Neural crest cell (in vitro differentiated cells): ENCODE data around the gene ANKRD9. TPM values are rescaled to one million over a fixed set of nuclear protein-coding genes. Genes with fewer than 3 reads are reported as not detected.
A peak's percentile ranks its signal among the peaks of the same experiment; 100 is the strongest.

Experiments used
- DNase-seq: peaks from one replicate; pipeline ENCODE4 v3.0.0; 2021; ENCODE audit warnings: low read depth, mixed read lengths, low spot score
- H3K27ac Mint-ChIP-seq: one replicate; pipeline ENCODE4 v1.8.0; 2021; ENCODE audit warnings: mild to moderate bottlenecking, mixed read lengths; ENCODE audit not compliant: unreplicated experiment
- H3K27me3 Mint-ChIP-seq: 2 replicates; pipeline ENCODE4 v1.8.0; 2021; ENCODE audit warnings: low read depth, mild to moderate bottlenecking, mixed read lengths
- H3K36me3 Mint-ChIP-seq: 2 replicates; pipeline ENCODE4 v1.8.0; 2021; ENCODE audit warnings: low read depth, mild to moderate bottlenecking, mixed read lengths
- H3K4me1 Mint-ChIP-seq: 2 replicates; pipeline ENCODE4 v1.8.0; 2021; ENCODE audit warnings: mixed read lengths
- H3K4me3 Mint-ChIP-seq: one replicate; pipeline ENCODE4 v1.8.0; 2021; ENCODE audit warnings: mild to moderate bottlenecking, mixed read lengths
- H3K9me3 Mint-ChIP-seq: 2 replicates; pipeline ENCODE4 v1.8.0; 2021; ENCODE audit warnings: mixed read lengths
- microRNA-seq: library from miRNA; unstranded; fragments of <30 nt; microRNA quantifications from one replicate; pipeline ENCODE4, GENCODE V29; 2020
- total RNA-seq: library from RNA; stranded (reverse); gene quantifications from 2 replicates; pipeline ENCODE4 v1.2.1, GENCODE V29; 2021
- TF ChIP-seq, protein P1 (sequence below): fragments of 200-600 bp; sonication (generic); conservative IDR thresholded peaks from 2 replicates; pipeline ENCODE4 v1.5.0; 2021; ENCODE audit warnings: antibody characterized with exemption, mild to moderate bottlenecking

The ANKRD9 gene
- total RNA-seq, 1 donor from 2014 or later = 40.0 TPM

DNA sequence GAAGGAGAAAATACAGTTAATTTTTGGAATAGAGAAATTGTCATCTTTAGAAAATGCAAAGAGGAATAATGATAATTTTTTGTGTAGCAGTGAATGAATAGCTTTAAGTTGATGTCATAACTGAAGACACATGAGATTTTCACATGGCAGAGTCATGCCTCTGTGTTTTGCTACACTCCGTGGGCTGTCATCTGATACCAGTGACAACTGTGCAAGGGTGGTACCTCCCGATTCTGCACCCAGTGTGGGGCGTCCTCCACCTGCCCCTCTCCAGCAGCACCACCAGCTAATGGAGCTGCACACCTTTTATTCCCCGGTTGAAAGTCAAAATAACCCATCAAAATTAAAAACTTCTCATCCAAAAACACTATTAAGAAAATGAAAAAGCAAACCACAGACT, 47.2 kb downstream of the ANKRD9 start:
- H3K4me1 Mint-ChIP-seq = no peaks in the 10 kb centered on the region
- H3K36me3 Mint-ChIP-seq = peaks cover 21% of the 10 kb centered on the region
- TF ChIP-seq, protein P1, sequence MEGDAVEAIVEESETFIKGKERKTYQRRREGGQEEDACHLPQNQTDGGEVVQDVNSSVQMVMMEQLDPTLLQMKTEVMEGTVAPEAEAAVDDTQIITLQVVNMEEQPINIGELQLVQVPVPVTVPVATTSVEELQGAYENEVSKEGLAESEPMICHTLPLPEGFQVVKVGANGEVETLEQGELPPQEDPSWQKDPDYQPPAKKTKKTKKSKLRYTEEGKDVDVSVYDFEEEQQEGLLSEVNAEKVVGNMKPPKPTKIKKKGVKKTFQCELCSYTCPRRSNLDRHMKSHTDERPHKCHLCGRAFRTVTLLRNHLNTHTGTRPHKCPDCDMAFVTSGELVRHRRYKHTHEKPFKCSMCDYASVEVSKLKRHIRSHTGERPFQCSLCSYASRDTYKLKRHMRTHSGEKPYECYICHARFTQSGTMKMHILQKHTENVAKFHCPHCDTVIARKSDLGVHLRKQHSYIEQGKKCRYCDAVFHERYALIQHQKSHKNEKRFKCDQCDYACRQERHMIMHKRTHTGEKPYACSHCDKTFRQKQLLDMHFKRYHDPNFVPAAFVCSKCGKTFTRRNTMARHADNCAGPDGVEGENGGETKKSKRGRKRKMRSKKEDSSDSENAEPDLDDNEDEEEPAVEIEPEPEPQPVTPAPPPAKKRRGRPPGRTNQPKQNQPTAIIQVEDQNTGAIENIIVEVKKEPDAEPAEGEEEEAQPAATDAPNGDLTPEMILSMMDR = no peak
- no peak for DNase-seq
- no peak overlapping the region for H3K4me3 Mint-ChIP-seq
- no peaks in the 10 kb centered on the region for H3K27me3 Mint-ChIP-seq
- H3K9me3 Mint-ChIP-seq = no peaks in the 10 kb centered on the region
- peak overlapping the region; percentile 78 for H3K27ac Mint-ChIP-seq

DNA sequence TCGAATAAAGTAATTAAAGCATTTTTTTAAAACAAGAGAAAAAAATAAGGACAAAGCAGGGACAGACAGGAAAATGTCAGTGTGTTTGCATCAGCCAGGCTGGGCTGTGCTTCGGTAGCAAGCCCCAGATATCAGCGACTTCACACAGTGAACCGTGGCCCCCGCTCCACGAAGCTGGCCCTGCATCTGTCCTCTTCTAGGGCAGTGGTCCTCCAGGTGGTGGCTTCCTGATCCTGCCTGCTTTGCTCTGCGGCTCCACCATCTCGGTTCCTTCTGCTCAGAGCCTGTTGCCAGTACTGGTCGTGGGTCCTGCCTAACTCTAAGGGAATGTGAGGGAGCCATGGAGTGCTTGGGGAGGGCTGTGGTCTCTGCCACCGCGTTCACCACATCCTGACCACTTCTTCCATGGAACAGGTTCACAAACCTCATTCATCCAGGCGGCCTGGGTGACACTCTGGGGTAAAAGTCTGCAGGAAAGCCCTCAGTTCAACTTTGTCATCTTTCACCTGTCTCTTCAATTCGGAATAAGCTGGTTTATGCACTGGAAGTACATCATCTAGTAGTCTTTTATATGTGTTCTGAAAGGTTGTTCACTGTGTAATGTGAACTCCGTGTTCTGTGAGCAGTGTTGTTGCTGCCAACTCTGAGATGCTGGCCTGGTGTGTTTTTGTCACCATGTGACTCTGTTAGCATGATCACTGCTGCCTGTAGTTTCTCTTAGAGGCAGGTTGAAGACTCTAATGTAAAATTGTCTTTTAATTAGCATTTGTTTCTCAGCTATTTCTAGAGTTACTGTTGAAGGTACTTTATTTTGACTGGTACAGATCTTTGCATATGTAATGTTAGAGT, 47.9 kb downstream of the ANKRD9 start:
- TF ChIP-seq, protein P1 = no peak
- H3K36me3 Mint-ChIP-seq = peaks cover 18% of the 10 kb centered on the region

DNA sequence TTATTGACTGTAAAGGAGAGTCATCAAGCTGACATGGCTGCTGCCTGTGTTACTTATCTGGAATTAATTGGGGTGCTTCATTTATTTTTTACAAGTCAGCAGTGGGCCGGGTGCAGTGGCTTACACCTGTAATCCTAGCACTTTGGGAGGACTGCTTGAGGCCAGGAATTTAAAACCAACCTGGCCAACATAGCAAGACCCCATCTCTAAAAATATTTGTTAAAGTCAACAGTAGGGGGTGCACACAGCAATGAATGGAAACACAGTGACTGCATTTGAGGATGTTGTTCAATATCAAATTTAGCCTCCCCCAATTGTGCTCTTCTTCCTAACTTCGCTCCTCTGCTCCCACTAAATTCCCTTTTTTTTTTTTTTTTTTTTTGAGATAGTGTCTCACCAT, 52.1 kb downstream of the ANKRD9 start:
- H3K27me3 Mint-ChIP-seq = no peaks in the 10 kb centered on the region
- H3K27ac Mint-ChIP-seq = no peak overlapping the region
- no peak for DNase-seq
- no peak overlapping the region for H3K4me3 Mint-ChIP-seq
- peaks cover 3% of the 10 kb centered on the region for H3K36me3 Mint-ChIP-seq
- TF ChIP-seq, protein P1 = no peak
- no peaks in the 10 kb centered on the region for H3K4me1 Mint-ChIP-seq
- no peaks in the 10 kb centered on the region for H3K9me3 Mint-ChIP-seq

More for the DNA sequence above, 47.9 kb downstream of the ANKRD9 start:
- no peak for DNase-seq
- Mint-ChIP-seq H3K4me3 (no peak overlapping the region), H3K27ac (no peak overlapping the region), H3K9me3 (no peaks in the 10 kb centered on the region), H3K27me3 (no peaks in the 10 kb centered on the region), H3K4me1 (no peaks in the 10 kb centered on the region)

DNA sequence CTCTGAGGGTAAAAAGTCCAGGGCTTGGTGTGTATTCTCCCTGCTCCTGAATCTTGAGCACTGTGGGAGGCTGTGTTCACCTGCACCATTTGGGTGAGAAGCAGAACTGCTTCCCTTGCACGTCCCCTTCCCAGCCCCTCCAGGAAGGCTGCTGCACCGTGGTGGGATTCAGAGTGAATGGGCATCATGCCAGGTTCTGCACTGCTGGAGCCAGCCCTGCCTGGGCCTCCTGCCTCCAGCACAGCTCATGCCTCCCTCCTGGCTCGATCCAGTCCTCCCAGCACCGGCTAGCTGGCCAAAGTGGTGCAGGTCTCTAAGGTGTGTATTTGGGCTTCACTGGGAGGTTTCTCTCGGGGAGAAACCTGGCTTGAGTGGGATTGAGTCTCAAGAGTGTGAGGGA, 54.9 kb downstream of the ANKRD9 start:
- no peak for DNase-seq
- H3K27ac Mint-ChIP-seq = no peak overlapping the region
- H3K4me3 Mint-ChIP-seq = no peak overlapping the region
- peaks cover 4% of the 10 kb centered on the region for H3K36me3 Mint-ChIP-seq
- no peaks in the 10 kb centered on the region for H3K4me1 Mint-ChIP-seq
- TF ChIP-seq, protein P1 = no peak
- H3K9me3 Mint-ChIP-seq = no peaks in the 10 kb centered on the region
- no peaks in the 10 kb centered on the region for H3K27me3 Mint-ChIP-seq

DNA sequence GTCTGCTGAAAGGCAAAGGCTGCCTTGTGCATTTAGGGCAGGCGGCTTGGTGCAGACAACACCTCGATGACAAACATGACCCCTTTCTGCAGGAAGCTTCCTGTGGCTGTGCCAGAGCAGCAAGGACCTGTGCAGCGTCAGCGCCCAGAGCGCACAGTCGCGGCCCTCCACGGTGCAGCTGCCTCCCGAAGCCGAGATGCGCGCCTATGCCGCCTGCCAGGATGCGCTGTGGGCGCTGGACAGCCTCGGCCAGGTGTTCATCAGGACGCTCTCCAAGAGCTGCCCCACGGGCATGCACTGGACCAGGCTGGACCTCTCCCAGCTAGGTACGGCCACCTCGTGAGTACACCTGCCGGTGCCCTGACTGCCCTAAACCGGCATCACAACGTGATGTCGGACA, 57.3 kb downstream of the ANKRD9 start:
- H3K4me1 Mint-ChIP-seq = no peaks in the 10 kb centered on the region
- no peak overlapping the region for H3K4me3 Mint-ChIP-seq
- TF ChIP-seq, protein P1 = no peak
- H3K27me3 Mint-ChIP-seq = no peaks in the 10 kb centered on the region
- DNase-seq = no peak
- H3K9me3 Mint-ChIP-seq = no peaks in the 10 kb centered on the region
- peaks cover 4% of the 10 kb centered on the region for H3K36me3 Mint-ChIP-seq
- no peak overlapping the region for H3K27ac Mint-ChIP-seq

Small RNAs within 50 kb of the gene (microRNA-seq; reads per million reads assigned to microRNA genes)
- not detected for gene MIR4309

Other genes starting within 250 kb of the ANKRD9 start
- 16.7 and 18.2 TPM in 2 replicates for gene MOK, start 204.6 kb downstream of the ANKRD9 start, total RNA-seq
- 15.9 and 16.1 TPM in 2 replicates for gene ZNF839, start 190.0 kb downstream of the ANKRD9 start, total RNA-seq
- gene CINP, start 146.9 kb downstream of the ANKRD9 start, total RNA-seq = 35.5 and 37.3 TPM in 2 replicates
- 27.0 and 28.3 TPM in 2 replicates for gene TECPR2, start 146.8 kb downstream of the ANKRD9 start, total RNA-seq
- 27.3 and 27.8 TPM in 2 replicates for gene RCOR1, start 82.9 kb upstream of the ANKRD9 start, total RNA-seq